CD4-positive, alpha-beta T cell (primary cell): ENCODE measurements around the gene PHIP. TPM values are rescaled to one million over a fixed set of nuclear protein-coding genes. Genes with fewer than 3 reads are reported as not detected.

Source experiments
- ATAC-seq: fragments of 200-7000 bp; cut with Tn5 transposase; one replicate; pipeline ENCODE4 v1.10.0; 2022; ENCODE audit warnings: mild to moderate bottlenecking; ENCODE audit not compliant: poor library complexity
- CTCF ChIA-PET: fragments of 350-600 bp; sonication (Branson Sonifier 250); formaldehyde crosslinking; loops from one replicate; lab custom pipeline; 2021; ENCODE audit warnings: antibody characterized with exemption, inconsistent platforms; lab: Charles Lee
- POLR2A ChIA-PET: fragments of 350-600 bp; sonication (Branson Sonifier 250); formaldehyde crosslinking; loops from one replicate; lab custom pipeline; 2021; ENCODE audit warnings: antibody characterized with exemption, inconsistent platforms; lab: Charles Lee
- DNase-seq, 14 experiments: peaks; one replicate each; pipeline ENCODE4 v3.0.0-alpha.2; 2013 to 2020; ENCODE audit warnings: mixed read lengths in 2 of 14
- H3K27ac ChIP-seq, 2 donors: one replicate each; pipeline versions ENCODE4 v1.5.1 to v1.7.0; 2013; ENCODE audit warnings: low read length in 2 of 2, low read depth in 1 of 2, mild to moderate bottlenecking in 1 of 2
- H3K27me3 ChIP-seq, 2 experiments: 1 replicate in 1 of 2; 2 replicates in 1 of 2; pipeline versions ENCODE4 v1.6.1 to v1.7.0; 2013; ENCODE audit warnings: low read length in 2 of 2, control low read depth in 1 of 2, mild to moderate bottlenecking in 1 of 2, moderate library complexity in 1 of 2; ENCODE audit not compliant: insufficient read depth in 2 of 2, control insufficient read depth in 1 of 2
- H3K36me3 ChIP-seq: one replicate; pipeline ENCODE4 v1.6.1; 2013; ENCODE audit warnings: low read length, control low read depth; ENCODE audit not compliant: insufficient read depth
- H3K4me1 ChIP-seq: one replicate; pipeline ENCODE4 v1.6.1; 2013; ENCODE audit warnings: low read length, control low read depth; ENCODE audit not compliant: insufficient read depth
- H3K4me3 ChIP-seq: one replicate; pipeline ENCODE4 v1.5.1; 2013; ENCODE audit warnings: mild to moderate bottlenecking, low read length, moderate library complexity
- H3K9me3 ChIP-seq, 2 experiments: 1 replicate in 1 of 2; 2 replicates in 1 of 2; pipeline versions ENCODE4 v1.6.1 to v1.7.0; 2013; ENCODE audit warnings: low read length in 2 of 2, mild to moderate bottlenecking in 2 of 2, control low read depth in 1 of 2, moderate library complexity in 1 of 2; ENCODE audit not compliant: control insufficient read depth in 1 of 2, insufficient read depth in 1 of 2
- H3K27ac Mint-ChIP-seq: one replicate; pipeline ENCODE4 v1.8.0; 2020; ENCODE audit warnings: mixed read lengths
- H3K27me3 Mint-ChIP-seq: one replicate; pipeline ENCODE4 v1.8.0; 2021; ENCODE audit warnings: mixed read lengths
- H3K36me3 Mint-ChIP-seq: one replicate; pipeline ENCODE4 v1.8.0; 2021; ENCODE audit warnings: low read depth, mixed read lengths
- H3K4me1 Mint-ChIP-seq: one replicate; pipeline ENCODE4 v1.8.0; 2021; ENCODE audit warnings: low read depth, mixed read lengths
- H3K4me3 Mint-ChIP-seq: one replicate; pipeline ENCODE4 v1.8.0; 2020; ENCODE audit warnings: mild to moderate bottlenecking, mixed read lengths
- H3K9me3 Mint-ChIP-seq: one replicate; pipeline ENCODE4 v1.8.0; 2020; ENCODE audit warnings: mixed read lengths
- intact Hi-C, 2 experiments: fragments of 100-400 bp; cut with DNase I in 1 of 2; cut with micrococcal nuclease in 1 of 2; formaldehyde crosslinking; loops; one replicate each; pipeline versions ENCODE4 v1.15.1 to v1.9.0; 2023 to 2025; cut with DNase I, micrococcal nuclease
- total RNA-seq, 174 experiments: library from RNA in 2 of 174; stranded (reverse) in 2 of 174; gene quantifications; one replicate each; pipeline ENCODE4 v1.2.3 and lab custom pipeline; 2021 to 2026
- TF ChIP-seq, protein P1 (sequence below): fragments of 200-600 bp; IDR thresholded peaks from one replicate; pipeline ENCODE4 v1.8.0; 2022; ENCODE audit warnings: antibody characterized with exemption, mild to moderate bottlenecking

PHIP gene
- total RNA-seq, 2 experiments from 2014 or later = 35.7 to 36.9 TPM

DNA sequence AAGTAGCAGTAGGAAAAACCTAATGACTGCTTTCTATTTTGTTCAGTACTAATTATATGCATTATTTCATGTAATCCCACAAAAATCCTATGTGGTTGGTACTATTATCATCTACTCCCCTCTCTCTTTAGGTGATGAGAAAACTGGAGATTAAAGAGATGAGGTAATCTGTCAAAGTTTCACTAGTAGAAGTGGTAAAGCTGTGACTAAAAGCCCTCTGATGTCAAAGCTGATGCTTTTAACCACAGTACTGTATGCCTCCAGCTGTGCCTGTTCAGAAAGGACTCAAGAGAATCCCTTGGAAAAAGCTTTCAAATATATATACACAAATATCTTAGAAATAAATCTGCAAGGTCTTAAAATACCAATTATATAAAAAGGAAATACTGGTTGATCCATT lies 38.0 kb downstream of the PHIP start:
- no peak overlapping the region for H3K27ac Mint-ChIP-seq
- ChIA-PET CTCF (no interaction called here), POLR2A (interaction anchor here (1.5 kb wide), 1 partner anchor 36 kb away, joined by 4 read pairs; no protein-coding TSS in a partner anchor)
- H3K27ac ChIP-seq = no peak overlapping the region
- no peaks in the 10 kb centered on the region for H3K27me3 ChIP-seq
- H3K4me3 ChIP-seq = no peak overlapping the region
- DNase-seq = peak in 1 of 14 experiments; percentile 4
- no peaks in the 10 kb centered on the region for H3K4me1 ChIP-seq
- H3K36me3 ChIP-seq = peaks cover 35% of the 10 kb centered on the region
- H3K4me3 Mint-ChIP-seq = no peak overlapping the region
- H3K36me3 Mint-ChIP-seq = peaks cover 65% of the 10 kb centered on the region
- H3K9me3 ChIP-seq = no peaks in the 10 kb centered on the region
- peak; percentile 26 for ATAC-seq
- intact Hi-C loops = loop anchor here (5.0 kb wide), 1 partner anchor 37 kb away; the partner anchor contains the start of gene PHIP (in 2 of the 2)
- no peaks in the 10 kb centered on the region for H3K27me3 Mint-ChIP-seq
- H3K4me1 Mint-ChIP-seq = peaks cover 71% of the 10 kb centered on the region
- H3K9me3 Mint-ChIP-seq = no peaks in the 10 kb centered on the region
- TF ChIP-seq, protein P1, sequence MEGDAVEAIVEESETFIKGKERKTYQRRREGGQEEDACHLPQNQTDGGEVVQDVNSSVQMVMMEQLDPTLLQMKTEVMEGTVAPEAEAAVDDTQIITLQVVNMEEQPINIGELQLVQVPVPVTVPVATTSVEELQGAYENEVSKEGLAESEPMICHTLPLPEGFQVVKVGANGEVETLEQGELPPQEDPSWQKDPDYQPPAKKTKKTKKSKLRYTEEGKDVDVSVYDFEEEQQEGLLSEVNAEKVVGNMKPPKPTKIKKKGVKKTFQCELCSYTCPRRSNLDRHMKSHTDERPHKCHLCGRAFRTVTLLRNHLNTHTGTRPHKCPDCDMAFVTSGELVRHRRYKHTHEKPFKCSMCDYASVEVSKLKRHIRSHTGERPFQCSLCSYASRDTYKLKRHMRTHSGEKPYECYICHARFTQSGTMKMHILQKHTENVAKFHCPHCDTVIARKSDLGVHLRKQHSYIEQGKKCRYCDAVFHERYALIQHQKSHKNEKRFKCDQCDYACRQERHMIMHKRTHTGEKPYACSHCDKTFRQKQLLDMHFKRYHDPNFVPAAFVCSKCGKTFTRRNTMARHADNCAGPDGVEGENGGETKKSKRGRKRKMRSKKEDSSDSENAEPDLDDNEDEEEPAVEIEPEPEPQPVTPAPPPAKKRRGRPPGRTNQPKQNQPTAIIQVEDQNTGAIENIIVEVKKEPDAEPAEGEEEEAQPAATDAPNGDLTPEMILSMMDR = no peak

DNA sequence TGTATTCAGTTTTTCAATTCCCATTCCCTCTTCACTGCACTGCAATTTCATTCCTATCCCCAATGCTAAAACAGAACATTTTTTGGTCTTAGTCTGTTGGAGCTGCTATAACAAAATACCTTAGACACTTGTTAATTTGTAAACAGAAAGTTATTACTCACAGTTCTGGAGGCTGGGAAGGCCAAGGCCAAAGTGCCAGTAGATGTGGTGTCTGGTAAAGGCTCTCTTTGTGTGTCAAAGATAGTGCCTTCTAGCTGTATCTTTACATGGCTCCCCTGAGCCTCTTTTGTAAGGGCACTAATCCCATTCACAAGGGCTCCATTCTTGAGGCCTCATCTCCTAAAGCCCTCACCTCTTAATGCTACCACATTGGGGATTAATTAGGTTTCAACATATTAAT lies 40.0 kb downstream of the PHIP start:
- DNase-seq (no peak), ATAC-seq (no peak)
- H3K4me3 ChIP-seq = no peak overlapping the region
- POLR2A ChIA-PET = no interaction called here
- Mint-ChIP-seq H3K27me3 (no peaks in the 10 kb centered on the region), H3K27ac (no peak overlapping the region), H3K4me3 (no peak overlapping the region), H3K9me3 (no peaks in the 10 kb centered on the region), H3K36me3 (peaks cover 84% of the 10 kb centered on the region), H3K4me1 (peaks cover 76% of the 10 kb centered on the region)
- H3K4me1 ChIP-seq = no peaks in the 10 kb centered on the region
- no peak overlapping the region for H3K27ac ChIP-seq
- intact Hi-C loops = no loop called here
- H3K27me3 ChIP-seq = no peaks in the 10 kb centered on the region
- no peaks in the 10 kb centered on the region for H3K9me3 ChIP-seq
- CTCF ChIA-PET = interaction anchor here (1.4 kb wide), 1 partner anchor 10 kb away, joined by 4 read pairs; no protein-coding TSS in a partner anchor
- peaks cover 47% of the 10 kb centered on the region for H3K36me3 ChIP-seq
- TF ChIP-seq, protein P1 = no peak

DNA sequence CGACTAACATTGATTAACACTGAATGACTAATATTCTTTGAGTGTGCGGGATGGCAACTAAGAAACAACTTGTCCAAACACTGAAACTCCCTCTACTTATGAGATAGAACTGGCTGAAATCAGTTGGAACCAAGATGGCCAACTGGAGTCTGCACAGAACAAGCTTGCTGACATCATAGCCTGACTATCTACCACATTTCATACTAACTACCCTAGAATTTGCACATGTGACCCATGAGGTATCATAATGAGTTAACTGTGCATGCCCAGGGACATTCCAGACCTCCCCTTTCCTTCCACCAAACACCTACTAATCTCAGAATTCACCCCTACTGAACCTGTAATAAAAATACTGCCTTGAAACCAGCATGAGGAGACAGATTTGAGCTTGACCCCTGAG lies 43.2 kb downstream of the PHIP start:
- no peak overlapping the region for H3K27ac Mint-ChIP-seq
- ChIA-PET CTCF (no interaction called here), POLR2A (interaction anchor here (1.2 kb wide), 1 partner anchor 44 kb away, joined by 4 read pairs; the partner anchor contains the start of gene PHIP)
- H3K4me3 Mint-ChIP-seq = no peak overlapping the region
- H3K4me3 ChIP-seq = no peak overlapping the region
- intact Hi-C loops = no loop called here
- H3K36me3 Mint-ChIP-seq = peaks cover 86% of the 10 kb centered on the region
- no peak for ATAC-seq
- TF ChIP-seq, protein P1 = no peak
- no peak overlapping the region for H3K27ac ChIP-seq
- no peaks in the 10 kb centered on the region for H3K4me1 ChIP-seq
- peaks cover 71% of the 10 kb centered on the region for H3K4me1 Mint-ChIP-seq
- no peaks in the 10 kb centered on the region for H3K9me3 ChIP-seq
- H3K27me3 Mint-ChIP-seq = no peaks in the 10 kb centered on the region
- peaks cover 29% of the 10 kb centered on the region for H3K36me3 ChIP-seq
- H3K27me3 ChIP-seq = no peaks in the 10 kb centered on the region
- no peak for DNase-seq
- no peaks in the 10 kb centered on the region for H3K9me3 Mint-ChIP-seq
